ENCODE measurements around the gene CCSAP.

The CCSAP gene

GRCh38 chr1:229319487-229319886 lies 23.4 kb downstream of the CCSAP start:
- DNase-seq (ENCODE audit: low spot score), result no peak
- no peak for TF ChIP-seq CTCF (IDR thresholded peaks at IDR 0.05; ENCODE audit: extremely low read depth, insufficient read depth, missing control alignments)
- in situ Hi-C loops (cut with MboI; ENCODE audit: low pct_unique_long_range_greater_than_20kb, low sequenced_read_pairs, unreplicated experiment), result no loop called here

- DNase-seq (ENCODE audit: low spot score), result no peak
- TF ChIP-seq CTCF (IDR thresholded peaks at IDR 0.05; ENCODE audit: extremely low read depth, insufficient read depth, missing control alignments), result no peak
- in situ Hi-C loops (cut with MboI; ENCODE audit: low pct_unique_long_range_greater_than_20kb, low sequenced_read_pairs, unreplicated experiment), result no loop called here
Measured at GRCh38 chr1:229318056-229318455, 24.8 kb downstream of the CCSAP start.

- in situ Hi-C loops (cut with MboI; ENCODE audit: low pct_unique_long_range_greater_than_20kb, low sequenced_read_pairs, unreplicated experiment), result no loop called here
- DNase-seq (ENCODE audit: low spot score), result no peak
- no peak for TF ChIP-seq CTCF (IDR thresholded peaks at IDR 0.05; ENCODE audit: extremely low read depth, insufficient read depth, missing control alignments)
Measured at GRCh38 chr1:229316166-229316565, 26.7 kb downstream of the CCSAP start.

- TF ChIP-seq CTCF (IDR thresholded peaks at IDR 0.05; ENCODE audit: extremely low read depth, insufficient read depth, missing control alignments), result no peak
- DNase-seq (ENCODE audit: low spot score), result no peak
- in situ Hi-C loops (cut with MboI; ENCODE audit: low pct_unique_long_range_greater_than_20kb, low sequenced_read_pairs, unreplicated experiment), result no loop called here
Measured at GRCh38 chr1:229310833-229311232, 32.0 kb downstream of the CCSAP start.

GRCh38 chr1:229309684-229310083 lies 33.2 kb downstream of the CCSAP start:
- DNase-seq (ENCODE audit: low spot score), result no peak
- in situ Hi-C loops (cut with MboI; ENCODE audit: low pct_unique_long_range_greater_than_20kb, low sequenced_read_pairs, unreplicated experiment), result no loop called here
- TF ChIP-seq CTCF (IDR thresholded peaks at IDR 0.05; ENCODE audit: extremely low read depth, insufficient read depth, missing control alignments), result no peak

GRCh38 chr1:229309074-229309473 lies 33.8 kb downstream of the CCSAP start:
- in situ Hi-C loops (cut with MboI; ENCODE audit: low pct_unique_long_range_greater_than_20kb, low sequenced_read_pairs, unreplicated experiment), result no loop called here
- TF ChIP-seq CTCF (IDR thresholded peaks at IDR 0.05; ENCODE audit: extremely low read depth, insufficient read depth, missing control alignments), result no peak
- DNase-seq (ENCODE audit: low spot score), result no peak

- DNase-seq (ENCODE audit: low spot score), result no peak
- in situ Hi-C loops (cut with MboI; ENCODE audit: low pct_unique_long_range_greater_than_20kb, low sequenced_read_pairs, unreplicated experiment), result no loop called here
- TF ChIP-seq CTCF (IDR thresholded peaks at IDR 0.05; ENCODE audit: extremely low read depth, insufficient read depth, missing control alignments), result no peak
Measured at GRCh38 chr1:229305392-229305791, 37.5 kb downstream of the CCSAP start.

All from GM13977 (cell line).